Esophagus (tissue), 2 donors: ENCODE data around the gene SLC16A7. TPM values are rescaled to one million over a fixed set of nuclear protein-coding genes. Genes with fewer than 3 reads are reported as not detected.

Source experiments
- H3K27ac ChIP-seq, 2 donors: one replicate each; pipeline ENCODE4 v1.5.1; 2013; ENCODE audit warnings: low read depth in 2 of 2, mild to moderate bottlenecking in 2 of 2, inconsistent platforms in 1 of 2, low read length in 1 of 2, moderate library complexity in 1 of 2
- H3K27me3 ChIP-seq, 2 donors: one replicate each; pipeline ENCODE4 v1.6.1; 2013; ENCODE audit warnings: low read length in 2 of 2, control low read depth in 1 of 2, mild to moderate bottlenecking in 1 of 2; ENCODE audit not compliant: insufficient read depth in 2 of 2, control insufficient read depth in 1 of 2
- H3K36me3 ChIP-seq, 2 donors: one replicate each; pipeline ENCODE4 v1.6.1; 2013; ENCODE audit warnings: low read length in 1 of 2; ENCODE audit not compliant: control insufficient read depth in 2 of 2, insufficient read depth in 2 of 2
- H3K4me1 ChIP-seq, 2 donors: one replicate each; pipeline ENCODE4 v1.6.1; 2013; ENCODE audit warnings: low read length in 1 of 2; ENCODE audit not compliant: control insufficient read depth in 2 of 2, insufficient read depth in 2 of 2
- H3K4me3 ChIP-seq, 2 donors: one replicate each; pipeline ENCODE4 v1.5.1; 2013; ENCODE audit warnings: low read length in 2 of 2, mild to moderate bottlenecking in 2 of 2, low read depth in 1 of 2, moderate library complexity in 1 of 2
- H3K9me3 ChIP-seq, 2 donors: one replicate each; pipeline ENCODE4 v1.6.1; 2013; ENCODE audit warnings: mild to moderate bottlenecking in 2 of 2, low read depth in 1 of 2, low read length in 1 of 2, moderate library complexity in 1 of 2; ENCODE audit not compliant: control insufficient read depth in 2 of 2, insufficient read depth in 1 of 2
- WGBS, 2 donors: extraction: QIAGEN DNeasy Blood & Tissue Kit; methylation state at CpG; one replicate each; pipeline ENCODE4 v1.1.7; 2013; 5-methylcytosine and 5-hydroxymethylcytosine counted together
- polyA plus RNA-seq, 2 donors: library from polyadenylated mRNA; stranded (reverse); fragments of 200-250 nt; gene quantifications; one replicate each; pipeline ENCODE4 v1.2.3, GENCODE V29; 2013
- donor health status: healthy with polysubstance abuse.
- donor health status: Bipolar disorder and iron deficiency.

Gene SLC16A7, protein sequence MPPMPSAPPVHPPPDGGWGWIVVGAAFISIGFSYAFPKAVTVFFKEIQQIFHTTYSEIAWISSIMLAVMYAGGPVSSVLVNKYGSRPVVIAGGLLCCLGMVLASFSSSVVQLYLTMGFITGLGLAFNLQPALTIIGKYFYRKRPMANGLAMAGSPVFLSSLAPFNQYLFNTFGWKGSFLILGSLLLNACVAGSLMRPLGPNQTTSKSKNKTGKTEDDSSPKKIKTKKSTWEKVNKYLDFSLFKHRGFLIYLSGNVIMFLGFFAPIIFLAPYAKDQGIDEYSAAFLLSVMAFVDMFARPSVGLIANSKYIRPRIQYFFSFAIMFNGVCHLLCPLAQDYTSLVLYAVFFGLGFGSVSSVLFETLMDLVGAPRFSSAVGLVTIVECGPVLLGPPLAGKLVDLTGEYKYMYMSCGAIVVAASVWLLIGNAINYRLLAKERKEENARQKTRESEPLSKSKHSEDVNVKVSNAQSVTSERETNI
- polyA plus RNA-seq, result 1 to 10 TPM; 3.8 to 6.9 TPM

DNA sequence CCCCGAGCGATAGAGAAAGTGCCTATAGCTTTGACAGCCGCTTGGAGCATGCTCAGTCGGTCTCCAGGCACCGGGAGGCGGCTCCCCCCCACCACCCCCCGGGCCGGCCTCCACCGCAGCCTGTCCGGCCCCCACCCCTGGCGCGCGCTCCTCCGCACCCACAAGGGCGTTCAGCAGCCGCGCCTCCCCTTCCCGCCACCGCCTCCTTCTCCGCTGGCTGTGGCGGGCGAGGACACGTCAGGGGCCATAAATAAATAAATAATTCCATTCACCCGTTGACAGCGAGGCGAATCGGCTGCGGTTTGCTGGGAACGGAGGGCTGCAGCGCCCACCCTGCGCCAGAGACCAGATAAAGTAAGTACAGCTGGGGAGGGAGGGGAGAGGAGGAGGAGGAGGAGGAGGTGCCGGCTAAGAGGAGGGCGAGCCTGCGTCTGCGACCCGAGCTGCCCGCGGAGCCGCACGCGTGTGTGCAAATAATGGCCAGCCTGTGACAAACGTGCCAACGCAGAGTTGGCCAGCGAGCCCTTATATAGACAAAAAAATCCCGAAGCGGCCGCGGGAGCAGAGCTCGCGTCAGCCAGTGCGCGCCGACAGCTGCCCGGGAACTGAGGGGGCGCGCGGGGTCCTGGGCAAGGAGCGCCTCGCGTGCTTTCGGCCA is at the start of gene SLC16A7:
SLC16A7 (plus strand) TSS at position 147 of the 658 bp plus-strand sequence. CDS start 108,773 bp downstream, outside the sequence.
- Histone ChIP-seq H3K36me3 (no peaks in the 10 kb centered on the region), H3K27me3 (no peaks in the 10 kb centered on the region), H3K4me1 (no peaks in the 10 kb centered on the region), H3K4me3 (peak within 1 kb of the TSS; percentile 77 to 80), H3K9me3 (no peaks in the 10 kb centered on the region), H3K27ac (peak within 1 kb of the TSS; percentile 99)
- WGBS, 2 donors, result 0 to 1% methylated on average over 61 of the region's 61 CpGs

DNA sequence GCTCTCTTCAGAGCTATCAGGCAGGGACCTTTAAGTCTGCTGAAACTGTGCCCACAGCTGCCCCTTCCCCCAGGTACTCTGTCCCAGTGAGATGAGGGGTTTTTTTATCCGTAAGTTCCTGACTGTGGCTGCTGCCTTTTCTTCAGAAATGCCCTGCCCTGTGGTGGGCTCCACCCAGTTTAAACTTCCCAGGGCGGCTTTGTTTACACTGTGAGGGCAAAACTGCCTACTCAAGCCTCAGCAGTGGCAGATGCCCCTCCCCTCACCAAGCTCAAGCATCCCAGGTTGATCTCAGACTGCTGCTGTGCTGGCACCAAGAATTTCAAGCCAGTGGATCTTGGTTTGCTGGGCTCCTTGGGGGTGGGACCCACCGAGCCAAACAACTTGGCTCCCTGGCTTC is 46.9 kb upstream of the SLC16A7 start:
- Histone ChIP-seq H3K27ac (no peak overlapping the region), H3K9me3 (no peaks in the 10 kb centered on the region), H3K4me3 (no peak overlapping the region), H3K27me3 (no peaks in the 10 kb centered on the region), H3K4me1 (peaks cover 0 to 5% of the 10 kb centered on the region in 2 donors), H3K36me3 (no peaks in the 10 kb centered on the region)
- WGBS, 2 donors, result 44 to 55% methylated on average over 3 of the region's 3 CpGs

DNA sequence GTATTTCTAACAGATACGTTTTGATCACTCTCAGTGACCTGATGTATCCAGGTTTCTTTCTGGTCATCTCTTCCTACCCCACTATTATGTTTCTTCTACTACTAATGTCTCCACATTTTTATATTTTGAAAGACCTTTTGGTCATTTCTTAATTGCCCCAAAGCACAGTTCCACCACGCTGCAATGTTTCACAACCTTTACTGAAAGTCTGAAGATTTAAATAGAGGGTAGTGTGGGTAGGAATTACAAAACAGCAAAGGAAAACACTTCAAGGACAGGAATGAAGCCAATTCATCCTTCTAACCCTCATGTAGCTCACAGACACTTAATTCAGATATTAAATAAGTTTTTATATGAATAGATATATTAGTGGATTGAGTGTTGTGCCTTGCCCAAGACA is 36.1 kb upstream of the SLC16A7 start:
- Histone ChIP-seq H3K36me3 (no peaks in the 10 kb centered on the region), H3K9me3 (no peaks in the 10 kb centered on the region), H3K4me1 (no peaks in the 10 kb centered on the region), H3K27me3 (no peaks in the 10 kb centered on the region), H3K27ac (no peak overlapping the region), H3K4me3 (no peak overlapping the region)
- WGBS, 2 donors, result 71 to 77% methylated on average over 2 of the region's 2 CpGs

DNA sequence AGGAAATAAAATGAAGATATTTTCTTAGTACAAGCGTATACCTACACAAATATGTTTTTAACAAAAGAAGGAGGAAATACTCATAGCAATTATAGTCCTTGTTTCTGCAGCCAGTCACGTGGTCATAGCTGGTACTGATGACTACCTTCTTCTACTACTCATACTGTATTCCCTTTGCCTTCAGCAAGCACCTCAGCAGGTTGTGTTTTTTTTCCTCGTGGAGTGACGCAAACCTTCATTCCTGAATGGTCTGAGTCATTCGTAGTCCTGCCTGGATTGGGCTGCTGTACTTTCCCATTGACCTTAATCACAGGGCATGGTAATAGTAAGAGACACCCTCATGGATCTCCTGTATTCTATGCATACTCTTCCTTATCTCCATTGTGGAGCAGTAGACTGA is 25.7 kb upstream of the SLC16A7 start:
- H3K36me3 ChIP-seq, result no peaks in the 10 kb centered on the region
- 66 to 74% methylated on average over 5 of the region's 5 CpGs for WGBS, 2 donors
- H3K27me3 ChIP-seq, result no peaks in the 10 kb centered on the region
- no peaks in the 10 kb centered on the region for H3K9me3 ChIP-seq
- peak overlapping the region in 1 of 2 donors; percentile 49 for H3K27ac ChIP-seq
- H3K4me3 ChIP-seq, result no peak overlapping the region
- no peaks in the 10 kb centered on the region for H3K4me1 ChIP-seq

DNA sequence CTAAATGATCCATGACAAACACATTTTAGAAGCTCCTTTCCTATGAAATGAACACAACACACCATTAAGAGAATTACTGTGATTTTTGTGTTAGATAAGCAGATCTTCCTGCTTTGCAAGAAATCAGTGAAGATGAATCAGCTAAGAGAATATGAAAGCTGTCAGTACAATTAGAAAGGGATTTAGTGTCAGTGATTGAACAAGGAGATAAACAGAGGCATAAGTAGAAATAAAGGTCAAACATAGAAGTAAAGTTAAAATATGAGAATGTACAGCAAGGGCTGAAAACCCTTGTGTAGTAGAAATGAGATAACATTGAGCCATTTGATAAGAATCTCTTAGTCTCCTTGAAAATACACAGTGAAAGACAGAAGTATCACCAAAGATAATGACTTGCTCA is 21.4 kb upstream of the SLC16A7 start:
- Histone ChIP-seq H3K4me3 (no peak overlapping the region), H3K27ac (no peak overlapping the region), H3K27me3 (no peaks in the 10 kb centered on the region), H3K4me1 (no peaks in the 10 kb centered on the region), H3K9me3 (no peaks in the 10 kb centered on the region), H3K36me3 (no peaks in the 10 kb centered on the region)

DNA sequence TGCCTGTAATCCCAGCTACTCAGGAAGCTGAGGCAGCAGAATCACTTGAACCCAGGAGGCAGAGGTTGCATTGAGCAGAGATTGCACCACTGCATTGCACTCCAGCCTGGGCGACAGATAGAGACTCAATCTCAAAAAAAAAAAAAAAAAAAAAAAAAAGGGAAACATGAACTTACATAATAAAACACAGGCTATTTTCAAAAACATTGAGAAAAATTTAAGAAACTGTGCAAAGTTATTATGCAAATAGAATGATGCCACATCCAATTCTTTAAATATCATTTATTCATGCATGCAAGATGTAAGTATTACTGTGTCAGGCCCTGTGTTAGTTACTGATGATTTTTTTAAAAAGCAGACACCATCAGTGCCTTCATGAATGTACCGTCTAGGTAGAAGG is 20.0 kb upstream of the SLC16A7 start:
- 95 to 96% methylated on average over 2 of the region's 2 CpGs for WGBS, 2 donors
- H3K4me1 ChIP-seq, result no peaks in the 10 kb centered on the region
- H3K27ac ChIP-seq, result no peak overlapping the region
- no peaks in the 10 kb centered on the region for H3K27me3 ChIP-seq
- no peaks in the 10 kb centered on the region for H3K36me3 ChIP-seq
- no peak overlapping the region for H3K4me3 ChIP-seq
- H3K9me3 ChIP-seq, result no peaks in the 10 kb centered on the region

DNA sequence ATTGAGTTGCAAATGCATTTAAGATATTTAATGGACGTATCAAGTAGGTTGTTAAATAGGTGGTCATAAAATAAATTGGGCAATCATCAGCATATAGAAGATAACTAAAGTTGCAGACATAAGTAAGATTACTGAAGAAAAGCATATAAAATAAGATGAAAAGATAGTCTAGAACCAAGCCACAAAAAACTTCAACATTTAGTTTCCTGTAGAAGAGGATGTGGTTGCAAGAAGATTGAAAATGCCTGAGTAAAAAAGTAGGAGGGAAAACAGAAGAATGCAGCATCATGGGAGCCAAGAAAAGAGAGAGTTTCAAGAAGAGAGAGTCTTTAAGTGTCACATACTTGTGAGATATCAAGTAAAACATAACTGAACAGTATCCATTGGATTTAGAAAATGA is 17.6 kb upstream of the SLC16A7 start:
- H3K4me3 ChIP-seq, result no peak overlapping the region
- H3K4me1 ChIP-seq, result no peaks in the 10 kb centered on the region
- H3K27ac ChIP-seq, result no peak overlapping the region
- 81 to 82% methylated on average over 1 of the region's 1 CpG for WGBS, 2 donors
- H3K9me3 ChIP-seq, result no peaks in the 10 kb centered on the region
- H3K27me3 ChIP-seq, result no peaks in the 10 kb centered on the region
- no peaks in the 10 kb centered on the region for H3K36me3 ChIP-seq

DNA sequence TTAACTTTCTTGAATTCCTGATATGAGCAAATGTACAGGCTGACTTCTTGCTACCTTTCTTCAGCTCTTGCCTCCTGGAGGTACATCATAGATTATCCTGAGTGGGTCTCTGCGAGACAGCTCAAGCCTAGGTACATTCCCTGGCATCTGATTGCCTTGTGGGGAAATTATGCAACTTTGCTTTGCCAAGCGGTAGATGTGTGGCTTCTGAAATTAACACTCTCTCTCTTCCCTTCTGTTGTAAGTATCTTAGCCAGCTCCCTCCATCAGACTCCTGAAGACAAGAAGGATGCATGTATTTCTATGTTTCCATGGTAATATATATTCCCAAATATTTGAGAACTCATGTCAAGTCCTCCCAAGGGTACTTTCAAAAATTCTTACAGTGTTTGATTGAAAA is 16.2 kb upstream of the SLC16A7 start:
- Histone ChIP-seq H3K9me3 (no peaks in the 10 kb centered on the region), H3K27me3 (no peaks in the 10 kb centered on the region), H3K4me1 (no peaks in the 10 kb centered on the region), H3K36me3 (no peaks in the 10 kb centered on the region), H3K4me3 (no peak overlapping the region), H3K27ac (no peak overlapping the region)
- WGBS, 2 donors, result 82 to 86% methylated on average over 2 of the region's 2 CpGs

DNA sequence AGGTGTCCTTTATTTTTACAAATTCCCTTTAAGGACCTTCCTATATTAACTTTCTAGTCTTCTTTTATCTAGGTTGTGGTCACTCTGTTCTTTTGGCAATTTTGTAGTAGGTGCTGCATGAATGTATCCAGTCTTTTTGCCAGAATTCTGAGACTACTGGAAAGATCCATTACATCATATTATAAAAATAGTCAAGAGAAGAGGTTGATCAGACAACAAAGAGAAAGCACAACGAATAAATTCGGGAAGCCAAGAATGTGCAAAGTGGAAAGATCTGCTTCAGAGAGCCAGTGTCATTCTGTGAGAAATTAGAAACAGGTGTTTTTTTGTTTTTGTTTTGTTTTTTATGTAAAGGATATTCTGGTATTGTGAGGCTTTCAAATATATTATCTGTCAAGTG is 15.8 kb upstream of the SLC16A7 start:
- H3K27ac ChIP-seq, result no peak overlapping the region
- H3K27me3 ChIP-seq, result no peaks in the 10 kb centered on the region
- no peaks in the 10 kb centered on the region for H3K4me1 ChIP-seq
- H3K4me3 ChIP-seq, result no peak overlapping the region
- H3K9me3 ChIP-seq, result no peaks in the 10 kb centered on the region
- no peaks in the 10 kb centered on the region for H3K36me3 ChIP-seq
- WGBS, 2 donors, result 64 to 74% methylated on average over 2 of the region's 2 CpGs
